CD4-positive, alpha-beta T cell treated with Interleukin-4 for 4 hours (primary cell): ENCODE data around the gene CHDH.

Source experiments
- DNase-seq: peaks from one replicate; pipeline ENCODE4 v3.0.0-alpha.2; 2020

CHDH gene

GRCh38 chr3:53823026-53823955 is 22.9 kb downstream of the CHDH start:
- DNase-seq = no peak

GRCh38 chr3:53822331-53822741 is 23.9 kb downstream of the CHDH start:
- DNase-seq = no peak

- no peak for DNase-seq
Observed at GRCh38 chr3:53821631-53822121, 24.5 kb downstream of the CHDH start.

GRCh38 chr3:53820756-53821580 is 25.3 kb downstream of the CHDH start:
- no peak for DNase-seq

- DNase-seq = no peak
Observed at GRCh38 chr3:53820084-53820483, 26.1 kb downstream of the CHDH start.

GRCh38 chr3:53819163-53819868 is 26.9 kb downstream of the CHDH start:
- no peak for DNase-seq

- DNase-seq = no peak
Observed at GRCh38 chr3:53818221-53819162, 27.7 kb downstream of the CHDH start.

GRCh38 chr3:53817809-53818208 is 28.4 kb downstream of the CHDH start:
- DNase-seq = no peak

GRCh38 chr3:53817211-53817610 is 29.0 kb downstream of the CHDH start:
- no peak for DNase-seq

- DNase-seq = no peak
Observed at GRCh38 chr3:53816425-53816824, 29.8 kb downstream of the CHDH start.

GRCh38 chr3:53815651-53816050 is 30.6 kb downstream of the CHDH start:
- no peak for DNase-seq

GRCh38 chr3:53815067-53815466 is 31.2 kb downstream of the CHDH start:
- no peak for DNase-seq

GRCh38 chr3:53813876-53814275 is 32.3 kb downstream of the CHDH start:
- DNase-seq = no peak

- no peak for DNase-seq
Observed at GRCh38 chr3:53813229-53813628, 33.0 kb downstream of the CHDH start.

- DNase-seq = no peak
Observed at GRCh38 chr3:53812434-53812833, 33.8 kb downstream of the CHDH start.

GRCh38 chr3:53811143-53811927 is 34.9 kb downstream of the CHDH start:
- DNase-seq = no peak

GRCh38 chr3:53809764-53810400 is 36.3 kb downstream of the CHDH start:
- no peak for DNase-seq

- DNase-seq = no peak
Observed at GRCh38 chr3:53809267-53809666, 37.0 kb downstream of the CHDH start.

GRCh38 chr3:53808496-53808895 is 37.7 kb downstream of the CHDH start:
- DNase-seq = no peak

GRCh38 chr3:53807117-53807810 is 39.0 kb downstream of the CHDH start:
- no peak for DNase-seq
